ENCODE results near the gene NUDCD3. TPM values are rescaled to one million over a fixed set of nuclear protein-coding genes. Genes with fewer than 3 reads are reported as not detected.

Gene NUDCD3
- polyA plus RNA-seq, 1 donor (not counting 4 experiments of a cell fraction or from before 2014, with no cell fraction given), result 58.7 TPM

DNA sequence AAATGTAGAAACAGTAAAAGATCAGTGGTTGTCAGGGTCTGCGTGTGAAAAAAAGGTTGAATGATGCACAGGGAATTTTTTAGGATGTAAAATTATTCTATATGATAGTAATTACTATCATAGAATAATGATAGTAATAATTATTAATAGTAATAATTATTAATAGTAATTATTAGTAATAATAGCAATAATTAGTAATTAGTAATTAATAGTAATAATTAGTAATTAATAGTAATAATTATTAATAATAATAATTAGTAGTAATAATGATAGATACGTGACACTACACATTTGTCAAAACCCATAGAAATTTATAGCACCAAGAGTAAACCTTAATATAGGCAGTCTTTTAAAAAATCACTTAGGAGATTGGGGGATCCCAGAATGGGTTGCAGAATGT lies 4.5 kb upstream of the NUDCD3 start:
- H4K20me1 ChIP-seq (ENCODE audit: control insufficient read depth, extremely low read depth, insufficient read depth, low read length), result no peaks in the 10 kb centered on the region
- no peaks in the 10 kb centered on the region for H3K9me3 ChIP-seq (ENCODE audit: control insufficient read depth, low read depth, low read length)
- no peak overlapping the region for H3K4me3 ChIP-seq (ENCODE audit: control insufficient read depth in 2 of 3, extremely low read depth in 1 of 3, insufficient read depth in 2 of 3, low read depth in 1 of 3, low read length in 3 of 3)
- no peak overlapping the region for H2AFZ ChIP-seq (ENCODE audit: control insufficient read depth, low read length)
- H3K36me3 ChIP-seq (ENCODE audit: control insufficient read depth in 2 of 2, extremely low read depth in 1 of 2, insufficient read depth in 2 of 2, low read length in 2 of 2), result no peaks in the 10 kb centered on the region
- dilution Hi-C loops (cut with MboI; ENCODE audit: extremely low pct_ligation_motif_present, low sequenced_read_pairs), result no loop called here
- peaks cover 5% of the 10 kb centered on the region for H3K79me2 ChIP-seq (ENCODE audit: control insufficient read depth, insufficient read depth, low read length)
- no peak overlapping the region for H3K9ac ChIP-seq (ENCODE audit: control insufficient read depth, extremely low read depth, insufficient read depth, low read length)
- TF ChIP-seq EZH2 (IDR thresholded peaks at IDR 0.05; ENCODE audit: low read length), result no peak
- TF ChIP-seq, protein P1, sequence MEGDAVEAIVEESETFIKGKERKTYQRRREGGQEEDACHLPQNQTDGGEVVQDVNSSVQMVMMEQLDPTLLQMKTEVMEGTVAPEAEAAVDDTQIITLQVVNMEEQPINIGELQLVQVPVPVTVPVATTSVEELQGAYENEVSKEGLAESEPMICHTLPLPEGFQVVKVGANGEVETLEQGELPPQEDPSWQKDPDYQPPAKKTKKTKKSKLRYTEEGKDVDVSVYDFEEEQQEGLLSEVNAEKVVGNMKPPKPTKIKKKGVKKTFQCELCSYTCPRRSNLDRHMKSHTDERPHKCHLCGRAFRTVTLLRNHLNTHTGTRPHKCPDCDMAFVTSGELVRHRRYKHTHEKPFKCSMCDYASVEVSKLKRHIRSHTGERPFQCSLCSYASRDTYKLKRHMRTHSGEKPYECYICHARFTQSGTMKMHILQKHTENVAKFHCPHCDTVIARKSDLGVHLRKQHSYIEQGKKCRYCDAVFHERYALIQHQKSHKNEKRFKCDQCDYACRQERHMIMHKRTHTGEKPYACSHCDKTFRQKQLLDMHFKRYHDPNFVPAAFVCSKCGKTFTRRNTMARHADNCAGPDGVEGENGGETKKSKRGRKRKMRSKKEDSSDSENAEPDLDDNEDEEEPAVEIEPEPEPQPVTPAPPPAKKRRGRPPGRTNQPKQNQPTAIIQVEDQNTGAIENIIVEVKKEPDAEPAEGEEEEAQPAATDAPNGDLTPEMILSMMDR (optimal IDR thresholded peaks at IDR 0.05 in 1 of 3, IDR thresholded peaks at IDR 0.05 in 1 of 3, conservative IDR thresholded peaks at IDR 0.05 in 1 of 3; ENCODE audit: extremely low read depth in 1 of 3, insufficient read depth in 2 of 3, low read length in 3 of 3), result no peak
- H3K27ac ChIP-seq (ENCODE audit: control insufficient read depth, insufficient read depth, low read length), result no peak overlapping the region
- H3K9me1 ChIP-seq (ENCODE audit: control insufficient read depth, extremely low read depth, insufficient read depth, low read length), result no peaks in the 10 kb centered on the region
- no peak for DNase-seq (ENCODE audit: low read depth, low spot score)
- no peak overlapping the region for H3K4me2 ChIP-seq (ENCODE audit: control insufficient read depth, extremely low read depth, insufficient read depth, low read depth, low read length)
- no peak for FAIRE-seq
- no peaks in the 10 kb centered on the region for H3K27me3 ChIP-seq (ENCODE audit: control insufficient read depth, extremely low read depth, insufficient read depth, low read length)
- H3K4me1 ChIP-seq (ENCODE audit: control insufficient read depth, extremely low read depth, insufficient read depth, low read length), result peaks cover 4% of the 10 kb centered on the region

DNA sequence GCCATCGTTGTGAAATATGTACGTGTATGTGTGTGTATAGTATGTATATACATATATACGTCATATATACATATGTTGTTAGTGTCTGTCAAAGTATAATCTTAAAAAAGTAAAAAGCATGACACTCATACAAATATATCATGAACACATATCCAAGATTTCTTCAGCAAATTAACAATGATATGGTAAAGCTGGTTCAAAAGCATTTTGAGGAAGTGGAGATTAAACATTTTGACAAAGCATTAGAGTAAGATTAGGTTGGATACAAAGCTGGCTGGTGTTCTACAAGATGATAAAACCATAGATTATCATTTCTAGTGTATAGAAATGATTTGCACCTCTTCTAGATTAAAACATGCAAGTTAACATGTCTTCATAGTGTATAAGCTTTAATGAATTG lies 771 bp upstream of the NUDCD3 start:
- no peaks in the 10 kb centered on the region for H4K20me1 ChIP-seq (ENCODE audit: control insufficient read depth, extremely low read depth, insufficient read depth, low read length)
- peak overlapping the region; percentile 95 for H3K27ac ChIP-seq (ENCODE audit: control insufficient read depth, insufficient read depth, low read length)
- H3K36me3 ChIP-seq (ENCODE audit: control insufficient read depth in 2 of 2, extremely low read depth in 1 of 2, insufficient read depth in 2 of 2, low read length in 2 of 2), result no peaks in the 10 kb centered on the region
- H3K4me3 ChIP-seq (ENCODE audit: control insufficient read depth in 2 of 3, extremely low read depth in 1 of 3, insufficient read depth in 2 of 3, low read depth in 1 of 3, low read length in 3 of 3), result peak overlapping the region; percentile 74 to 87 (median 85)
- H2AFZ ChIP-seq (ENCODE audit: control insufficient read depth, low read length), result peak overlapping the region; percentile 94
- peak overlapping the region; percentile 96 for H3K9ac ChIP-seq (ENCODE audit: control insufficient read depth, extremely low read depth, insufficient read depth, low read length)
- H3K9me1 ChIP-seq (ENCODE audit: control insufficient read depth, extremely low read depth, insufficient read depth, low read length), result no peaks in the 10 kb centered on the region
- H3K27me3 ChIP-seq (ENCODE audit: control insufficient read depth, extremely low read depth, insufficient read depth, low read length), result no peaks in the 10 kb centered on the region
- H3K9me3 ChIP-seq (ENCODE audit: control insufficient read depth, low read depth, low read length), result no peaks in the 10 kb centered on the region
- no peak for TF ChIP-seq EZH2 (IDR thresholded peaks at IDR 0.05; ENCODE audit: low read length)
- TF ChIP-seq, protein P1 (optimal IDR thresholded peaks at IDR 0.05 in 1 of 3, IDR thresholded peaks at IDR 0.05 in 1 of 3, conservative IDR thresholded peaks at IDR 0.05 in 1 of 3; ENCODE audit: extremely low read depth in 1 of 3, insufficient read depth in 2 of 3, low read length in 3 of 3), result no peak
- FAIRE-seq (no peak), DNase-seq (ENCODE audit: low read depth, low spot score) (no peak)
- H3K79me2 ChIP-seq (ENCODE audit: control insufficient read depth, insufficient read depth, low read length), result peaks cover 40% of the 10 kb centered on the region
- peak overlapping the region; percentile 90 for H3K4me2 ChIP-seq (ENCODE audit: control insufficient read depth, extremely low read depth, insufficient read depth, low read depth, low read length)
- dilution Hi-C loops (cut with MboI; ENCODE audit: extremely low pct_ligation_motif_present, low sequenced_read_pairs), result no loop called here
- H3K4me1 ChIP-seq (ENCODE audit: control insufficient read depth, extremely low read depth, insufficient read depth, low read length), result peaks cover 19% of the 10 kb centered on the region
